22Rv1 (cell line): ENCODE results near the gene NFIX.

Source experiments
- CTCF ChIP-seq: fragments of 450-650 bp; IDR thresholded peaks from 2 replicates; pipeline ENCODE4 v1.5.1; 2017; ENCODE audit warnings: mild to moderate bottlenecking
- ZFX ChIP-seq: fragments of 450-650 bp; IDR thresholded peaks from 2 replicates; pipeline ENCODE4 v1.6.1; 2017; ENCODE audit warnings: antibody characterized with exemption, borderline replicate concordance

- TF ChIP-seq CTCF (no peak), ZFX (no peak)
These were observed 142.1 kb downstream of the NFIX start for GRCh38 chr19:13137290-13137794.
